WI38 (cell line): Measurements from ENCODE around the gene SPAG8.

ENCODE experiments used
- H3K4me3 ChIP-seq: 2 replicates; pipeline ENCODE4 v1.5.1; 2011; ENCODE audit warnings: low read depth, mild to moderate bottlenecking, control low read depth, low read length
- CTCF ChIP-seq: IDR thresholded peaks from 2 replicates; pipeline ENCODE4 v1.5.1; 2012; ENCODE audit warnings: low read depth, mild to moderate bottlenecking, control low read depth, low read length

The SPAG8 gene

GRCh38 chr9:35854091-35854762, 42.2 kb upstream of the SPAG8 start:
- no peak overlapping the region for H3K4me3 ChIP-seq
- no peak for TF ChIP-seq CTCF

- no peak overlapping the region for H3K4me3 ChIP-seq
- TF ChIP-seq CTCF: no peak
Measured at GRCh38 chr9:35852876-35853865, 41.1 kb upstream of the SPAG8 start.

- no peak overlapping the region for H3K4me3 ChIP-seq
- TF ChIP-seq CTCF: no peak
Measured at GRCh38 chr9:35852267-35852815, 40.3 kb upstream of the SPAG8 start.

GRCh38 chr9:35847792-35848572, 35.9 kb upstream of the SPAG8 start:
- no peak for TF ChIP-seq CTCF
- H3K4me3 ChIP-seq: no peak overlapping the region

GRCh38 chr9:35845824-35846771, 34.0 kb upstream of the SPAG8 start:
- TF ChIP-seq CTCF: no peak
- no peak overlapping the region for H3K4me3 ChIP-seq

- H3K4me3 ChIP-seq: no peak overlapping the region
- TF ChIP-seq CTCF: no peak
Measured at GRCh38 chr9:35844628-35845270, 32.7 kb upstream of the SPAG8 start.
